ENCODE results near the gene USP36.

DNA sequence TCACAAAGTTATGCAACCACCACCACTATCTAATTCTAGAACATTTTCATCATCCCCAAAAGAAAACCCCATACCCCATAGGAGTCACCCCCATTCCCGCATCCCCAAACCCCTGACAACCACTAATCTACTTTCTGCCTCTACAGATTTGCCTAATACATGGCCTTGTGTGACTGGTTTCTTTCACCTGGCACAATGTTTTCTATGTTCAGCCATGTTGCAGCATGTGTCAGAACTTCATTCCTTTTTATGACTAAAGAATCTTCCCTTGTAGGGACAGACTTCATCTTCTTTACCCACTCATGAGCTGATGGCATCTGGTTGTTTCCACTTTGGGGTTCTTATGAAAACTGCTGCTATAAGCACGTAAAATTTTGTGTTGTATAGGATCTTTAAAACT, 93.1 kb downstream of the USP36 start:
- TF ChIP-seq CTCF (IDR thresholded peaks at IDR 0.05) (no peak), POLR2A (IDR thresholded peaks at IDR 0.05) (no peak)
